ENCODE results near the gene CACTIN.
"Not testable (repeated sequence)": the region's sequence is repeated elsewhere in the genome, so short reads cannot be mapped to it uniquely, and the experiment has no call there.

- TF ChIP-seq, protein P1, sequence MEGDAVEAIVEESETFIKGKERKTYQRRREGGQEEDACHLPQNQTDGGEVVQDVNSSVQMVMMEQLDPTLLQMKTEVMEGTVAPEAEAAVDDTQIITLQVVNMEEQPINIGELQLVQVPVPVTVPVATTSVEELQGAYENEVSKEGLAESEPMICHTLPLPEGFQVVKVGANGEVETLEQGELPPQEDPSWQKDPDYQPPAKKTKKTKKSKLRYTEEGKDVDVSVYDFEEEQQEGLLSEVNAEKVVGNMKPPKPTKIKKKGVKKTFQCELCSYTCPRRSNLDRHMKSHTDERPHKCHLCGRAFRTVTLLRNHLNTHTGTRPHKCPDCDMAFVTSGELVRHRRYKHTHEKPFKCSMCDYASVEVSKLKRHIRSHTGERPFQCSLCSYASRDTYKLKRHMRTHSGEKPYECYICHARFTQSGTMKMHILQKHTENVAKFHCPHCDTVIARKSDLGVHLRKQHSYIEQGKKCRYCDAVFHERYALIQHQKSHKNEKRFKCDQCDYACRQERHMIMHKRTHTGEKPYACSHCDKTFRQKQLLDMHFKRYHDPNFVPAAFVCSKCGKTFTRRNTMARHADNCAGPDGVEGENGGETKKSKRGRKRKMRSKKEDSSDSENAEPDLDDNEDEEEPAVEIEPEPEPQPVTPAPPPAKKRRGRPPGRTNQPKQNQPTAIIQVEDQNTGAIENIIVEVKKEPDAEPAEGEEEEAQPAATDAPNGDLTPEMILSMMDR (IDR thresholded peaks at IDR 0.05): not testable (repeated sequence)
- not testable (repeated sequence) for TF ChIP-seq POLR2A (IDR thresholded peaks at IDR 0.05)
These were observed 42.4 kb downstream of the CACTIN start for GRCh38 chr19:3584036-3584802.

Measured in lower leg skin (tissue), 3 donors.